ENCODE results near the gene MSI2. TPM values are rescaled to one million over a fixed set of nuclear protein-coding genes. Genes with fewer than 3 reads are reported as not detected.

The MSI2 gene
- total and polyA plus RNA-seq, 4 donors: 9.4 to 64.0 (median 30.4) TPM

DNA sequence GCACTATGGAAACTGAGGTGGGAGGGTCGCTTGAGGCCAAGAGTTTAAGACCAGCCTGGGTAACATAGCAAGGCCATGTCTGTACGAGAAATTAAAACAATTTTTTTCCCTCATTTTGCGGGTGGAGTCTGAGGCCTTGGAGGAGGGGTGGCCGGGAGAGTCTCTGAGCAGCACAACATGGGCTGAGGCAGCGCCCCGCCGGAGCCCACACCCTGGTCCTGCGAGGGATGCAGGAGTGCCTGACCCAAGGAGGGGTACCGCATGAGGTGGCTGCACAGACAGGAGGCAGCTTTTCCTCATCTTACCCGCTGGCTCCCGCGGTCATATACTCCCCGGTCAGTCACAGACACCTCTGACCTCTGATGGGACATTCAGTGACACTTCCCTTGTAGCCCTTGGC is 67.7 kb downstream of the MSI2 start:
- no peaks in the 10 kb centered on the region for H3K9me3 ChIP-seq (ENCODE audit: control insufficient read depth in 4 of 4, insufficient read depth in 3 of 4, low read length in 3 of 4)
- TF ChIP-seq, protein P1, sequence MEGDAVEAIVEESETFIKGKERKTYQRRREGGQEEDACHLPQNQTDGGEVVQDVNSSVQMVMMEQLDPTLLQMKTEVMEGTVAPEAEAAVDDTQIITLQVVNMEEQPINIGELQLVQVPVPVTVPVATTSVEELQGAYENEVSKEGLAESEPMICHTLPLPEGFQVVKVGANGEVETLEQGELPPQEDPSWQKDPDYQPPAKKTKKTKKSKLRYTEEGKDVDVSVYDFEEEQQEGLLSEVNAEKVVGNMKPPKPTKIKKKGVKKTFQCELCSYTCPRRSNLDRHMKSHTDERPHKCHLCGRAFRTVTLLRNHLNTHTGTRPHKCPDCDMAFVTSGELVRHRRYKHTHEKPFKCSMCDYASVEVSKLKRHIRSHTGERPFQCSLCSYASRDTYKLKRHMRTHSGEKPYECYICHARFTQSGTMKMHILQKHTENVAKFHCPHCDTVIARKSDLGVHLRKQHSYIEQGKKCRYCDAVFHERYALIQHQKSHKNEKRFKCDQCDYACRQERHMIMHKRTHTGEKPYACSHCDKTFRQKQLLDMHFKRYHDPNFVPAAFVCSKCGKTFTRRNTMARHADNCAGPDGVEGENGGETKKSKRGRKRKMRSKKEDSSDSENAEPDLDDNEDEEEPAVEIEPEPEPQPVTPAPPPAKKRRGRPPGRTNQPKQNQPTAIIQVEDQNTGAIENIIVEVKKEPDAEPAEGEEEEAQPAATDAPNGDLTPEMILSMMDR (IDR thresholded peaks at IDR 0.05; ENCODE audit: control extremely low read depth, extremely low read depth): no peak
- WGBS, 2 donors: 96 to 99% methylated on average over 13 of the region's 13 CpGs
- H3K27me3 ChIP-seq (ENCODE audit: control insufficient read depth in 3 of 3, insufficient read depth in 3 of 3, low read length in 2 of 3): no peaks in the 10 kb centered on the region
- no peaks in the 10 kb centered on the region for H3K36me3 ChIP-seq (ENCODE audit: control insufficient read depth in 4 of 4, insufficient read depth in 4 of 4, low read length in 4 of 4)
- H3K4me3 ChIP-seq: no peak overlapping the region
- no peak overlapping the region for H3K27ac ChIP-seq (ENCODE audit: low read depth in 1 of 2, low read length in 1 of 2)
- ATAC-seq (ENCODE audit: insufficient read depth, low FRiP score): no peak
- peaks cover 0 to 15% (median 0%) of the 10 kb centered on the region in 5 donors for H3K4me1 ChIP-seq (ENCODE audit: control insufficient read depth in 5 of 5, insufficient read depth in 5 of 5, low read length in 5 of 5)
- no peak for DNase-seq
- no peak overlapping the region for H3K9ac ChIP-seq (ENCODE audit: insufficient read depth in 1 of 2, low read length in 2 of 2)

DNA sequence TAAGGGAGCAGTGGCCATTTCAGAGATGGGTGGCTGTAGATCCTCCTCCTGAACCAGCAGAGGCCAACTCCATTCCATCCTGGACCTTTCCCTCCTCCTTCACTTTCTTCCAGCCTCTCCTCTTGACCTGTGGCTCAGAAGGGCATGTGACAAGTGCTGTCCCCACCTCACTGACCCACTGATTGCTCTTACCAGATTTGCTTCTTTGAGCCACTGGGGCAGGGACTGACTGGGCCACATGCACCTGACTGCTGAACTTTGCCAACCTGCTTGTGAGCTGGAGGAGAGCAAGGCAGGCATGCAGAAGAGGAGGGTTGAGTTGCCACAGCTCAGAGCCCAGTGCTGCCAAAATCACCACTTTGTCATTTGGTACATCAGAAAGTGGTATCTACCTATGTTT is 68.3 kb downstream of the MSI2 start:
- Histone ChIP-seq H3K4me1 (ENCODE audit: control insufficient read depth in 5 of 5, insufficient read depth in 5 of 5, low read length in 5 of 5) (peaks cover 0 to 19% (median 0%) of the 10 kb centered on the region in 5 donors), H3K9me3 (ENCODE audit: control insufficient read depth in 4 of 4, insufficient read depth in 3 of 4, low read length in 3 of 4) (no peaks in the 10 kb centered on the region), H3K9ac (ENCODE audit: insufficient read depth in 1 of 2, low read length in 2 of 2) (no peak overlapping the region), H3K27ac (ENCODE audit: low read depth in 1 of 2, low read length in 1 of 2) (no peak overlapping the region), H3K36me3 (ENCODE audit: control insufficient read depth in 4 of 4, insufficient read depth in 4 of 4, low read length in 4 of 4) (no peaks in the 10 kb centered on the region), H3K4me3 (no peak overlapping the region), H3K27me3 (ENCODE audit: control insufficient read depth in 3 of 3, insufficient read depth in 3 of 3, low read length in 2 of 3) (no peaks in the 10 kb centered on the region)
- TF ChIP-seq, protein P1 (IDR thresholded peaks at IDR 0.05; ENCODE audit: control extremely low read depth, extremely low read depth): no peak
- ATAC-seq (ENCODE audit: insufficient read depth, low FRiP score) (no peak), DNase-seq (no peak)

DNA sequence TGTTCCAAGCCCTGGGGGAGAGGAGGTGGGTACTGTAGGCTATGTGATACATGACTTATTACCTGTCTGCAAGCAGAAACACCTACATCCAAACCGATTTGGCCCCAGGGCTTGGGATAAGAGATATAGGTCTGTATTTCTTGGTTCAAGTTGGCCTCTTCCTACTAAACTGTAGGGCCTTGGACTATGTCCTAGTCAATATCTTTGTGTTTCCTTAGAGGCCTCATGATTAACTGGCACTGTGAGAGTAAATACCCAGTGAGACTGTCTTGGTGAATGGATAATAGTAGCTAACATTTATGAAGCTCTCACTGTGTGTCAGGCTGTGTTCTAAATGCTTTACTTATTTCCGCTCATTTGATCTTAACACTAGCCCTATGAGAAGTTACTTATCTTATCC is 70.0 kb downstream of the MSI2 start:
- Histone ChIP-seq H3K9ac (ENCODE audit: insufficient read depth in 1 of 2, low read length in 2 of 2) (no peak overlapping the region), H3K9me3 (ENCODE audit: control insufficient read depth in 4 of 4, insufficient read depth in 3 of 4, low read length in 3 of 4) (no peaks in the 10 kb centered on the region), H3K27me3 (ENCODE audit: control insufficient read depth in 3 of 3, insufficient read depth in 3 of 3, low read length in 2 of 3) (no peaks in the 10 kb centered on the region), H3K36me3 (ENCODE audit: control insufficient read depth in 4 of 4, insufficient read depth in 4 of 4, low read length in 4 of 4) (no peaks in the 10 kb centered on the region), H3K27ac (ENCODE audit: low read depth in 1 of 2, low read length in 1 of 2) (no peak overlapping the region), H3K4me1 (ENCODE audit: control insufficient read depth in 5 of 5, insufficient read depth in 5 of 5, low read length in 5 of 5) (peaks cover 0 to 24% (median 0%) of the 10 kb centered on the region in 5 donors), H3K4me3 (no peak overlapping the region)
- TF ChIP-seq, protein P1 (IDR thresholded peaks at IDR 0.05; ENCODE audit: control extremely low read depth, extremely low read depth): no peak
- WGBS, 2 donors: 90 to 96% methylated on average over 2 of the region's 2 CpGs
- ATAC-seq (ENCODE audit: insufficient read depth, low FRiP score): no peak
- no peak for DNase-seq

DNA sequence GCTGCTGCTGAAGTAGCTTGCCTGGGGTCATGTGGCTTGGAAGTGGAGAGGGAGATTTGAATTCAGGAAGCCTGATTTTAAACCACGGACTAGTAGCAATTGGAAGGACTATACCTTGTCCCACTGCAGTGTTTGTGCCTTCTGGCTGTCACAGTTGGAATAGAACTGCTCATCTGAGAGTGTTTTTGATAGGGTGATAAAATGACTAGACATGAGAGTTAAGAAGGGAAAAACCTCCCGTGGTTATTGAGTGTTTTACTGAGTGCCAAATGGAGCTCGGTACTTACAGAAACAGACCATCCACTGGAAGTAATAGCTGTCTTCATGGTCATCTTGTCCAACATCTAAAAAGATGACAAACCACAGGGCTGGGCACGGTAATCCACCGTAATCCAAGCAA is 70.4 kb downstream of the MSI2 start:
- ATAC-seq (ENCODE audit: insufficient read depth, low FRiP score) (no peak), DNase-seq (no peak)
- no peaks in the 10 kb centered on the region for H3K27me3 ChIP-seq (ENCODE audit: control insufficient read depth in 3 of 3, insufficient read depth in 3 of 3, low read length in 2 of 3)
- H3K9ac ChIP-seq (ENCODE audit: insufficient read depth in 1 of 2, low read length in 2 of 2): no peak overlapping the region
- peaks cover 0 to 24% (median 0%) of the 10 kb centered on the region in 5 donors for H3K4me1 ChIP-seq (ENCODE audit: control insufficient read depth in 5 of 5, insufficient read depth in 5 of 5, low read length in 5 of 5)
- 93 to 96% methylated on average over 5 of the region's 5 CpGs for WGBS, 2 donors
- H3K27ac ChIP-seq (ENCODE audit: low read depth in 1 of 2, low read length in 1 of 2): no peak overlapping the region
- H3K4me3 ChIP-seq: no peak overlapping the region
- no peaks in the 10 kb centered on the region for H3K9me3 ChIP-seq (ENCODE audit: control insufficient read depth in 4 of 4, insufficient read depth in 3 of 4, low read length in 3 of 4)
- TF ChIP-seq, protein P1 (IDR thresholded peaks at IDR 0.05; ENCODE audit: control extremely low read depth, extremely low read depth): no peak
- H3K36me3 ChIP-seq (ENCODE audit: control insufficient read depth in 4 of 4, insufficient read depth in 4 of 4, low read length in 4 of 4): no peaks in the 10 kb centered on the region
